Activated T-cell treated with anti-CD3 and anti-CD28 coated beads for 1 hour (primary cell): Measurements from ENCODE around the gene CUEDC1.

Source experiments
- DNase-seq: peaks from one replicate; pipeline ENCODE4 v3.0.0-alpha.2; 2020; ENCODE audit warnings: low read depth

The CUEDC1 gene

DNA sequence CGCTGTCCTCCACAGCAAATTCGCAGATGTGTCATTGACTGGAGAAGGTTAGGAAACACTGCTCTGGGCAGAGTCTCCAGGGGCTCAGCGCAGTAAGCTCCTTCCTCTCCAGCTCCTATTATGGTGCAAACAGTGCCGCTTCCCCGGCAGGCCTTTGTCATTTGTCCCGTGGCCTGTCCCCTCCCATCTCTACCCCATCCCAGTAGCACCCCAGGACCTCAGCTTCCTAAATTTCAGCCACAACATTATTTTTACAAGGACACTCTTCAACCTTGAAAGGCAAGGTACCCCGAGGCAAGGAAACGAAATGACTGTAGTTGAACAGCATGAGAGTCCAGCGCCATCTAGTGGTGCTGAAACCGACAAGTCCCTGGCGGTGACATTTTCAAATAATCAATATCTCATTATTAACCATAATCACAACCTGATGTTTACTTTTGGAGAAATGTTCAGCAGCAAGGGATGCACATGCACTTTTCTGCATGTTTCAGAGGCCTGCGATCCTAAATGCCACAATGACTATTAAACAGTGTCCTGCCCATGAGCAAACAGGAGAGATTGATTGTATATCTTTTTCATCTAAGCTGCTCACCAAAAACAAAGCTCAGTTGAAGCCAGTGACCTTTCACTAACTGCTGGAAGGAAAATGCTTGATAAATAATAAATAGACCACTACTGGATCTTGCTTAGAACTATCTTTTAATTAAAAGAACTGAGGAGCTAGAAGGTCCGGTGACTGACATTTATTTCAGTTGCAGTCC lies 121.9 kb downstream of the CUEDC1 start:
- peak; percentile 67 for DNase-seq

GRCh38 chr17:57832314-57833178 lies 122.7 kb downstream of the CUEDC1 start:
- no peak for DNase-seq

- DNase-seq = no peak
Measured at GRCh38 chr17:57830880-57831279, 124.3 kb downstream of the CUEDC1 start.

GRCh38 chr17:57823469-57824401 lies 131.5 kb downstream of the CUEDC1 start:
- DNase-seq = no peak

- no peak for DNase-seq
Measured at GRCh38 chr17:57819867-57820266, 135.3 kb downstream of the CUEDC1 start.

- no peak for DNase-seq
Measured at GRCh38 chr17:57819285-57819684, 135.9 kb downstream of the CUEDC1 start.

DNA sequence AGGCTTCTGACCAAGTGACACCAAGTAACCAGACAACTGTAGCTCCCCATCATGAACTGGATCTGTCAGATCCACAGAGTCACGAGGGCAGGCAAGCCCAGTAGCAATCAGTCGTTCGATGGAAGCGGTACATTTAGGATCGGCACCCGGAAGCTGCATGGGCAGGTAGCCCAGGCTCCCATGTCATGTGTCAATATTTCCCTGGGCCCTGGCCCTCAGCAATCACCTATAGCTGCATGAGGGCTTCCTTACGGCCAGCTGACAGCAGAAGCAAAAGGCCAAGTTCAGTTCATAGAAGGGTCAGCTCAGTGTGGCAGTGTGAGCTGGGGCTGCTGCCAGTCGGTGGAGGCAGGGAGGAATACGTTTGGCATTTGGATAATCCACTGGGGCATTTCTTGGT lies 137.1 kb downstream of the CUEDC1 start:
- DNase-seq = no peak

- no peak for DNase-seq
Measured at GRCh38 chr17:57817299-57817698, 137.9 kb downstream of the CUEDC1 start.

GRCh38 chr17:57814421-57814820 lies 140.8 kb downstream of the CUEDC1 start:
- DNase-seq = no peak

DNA sequence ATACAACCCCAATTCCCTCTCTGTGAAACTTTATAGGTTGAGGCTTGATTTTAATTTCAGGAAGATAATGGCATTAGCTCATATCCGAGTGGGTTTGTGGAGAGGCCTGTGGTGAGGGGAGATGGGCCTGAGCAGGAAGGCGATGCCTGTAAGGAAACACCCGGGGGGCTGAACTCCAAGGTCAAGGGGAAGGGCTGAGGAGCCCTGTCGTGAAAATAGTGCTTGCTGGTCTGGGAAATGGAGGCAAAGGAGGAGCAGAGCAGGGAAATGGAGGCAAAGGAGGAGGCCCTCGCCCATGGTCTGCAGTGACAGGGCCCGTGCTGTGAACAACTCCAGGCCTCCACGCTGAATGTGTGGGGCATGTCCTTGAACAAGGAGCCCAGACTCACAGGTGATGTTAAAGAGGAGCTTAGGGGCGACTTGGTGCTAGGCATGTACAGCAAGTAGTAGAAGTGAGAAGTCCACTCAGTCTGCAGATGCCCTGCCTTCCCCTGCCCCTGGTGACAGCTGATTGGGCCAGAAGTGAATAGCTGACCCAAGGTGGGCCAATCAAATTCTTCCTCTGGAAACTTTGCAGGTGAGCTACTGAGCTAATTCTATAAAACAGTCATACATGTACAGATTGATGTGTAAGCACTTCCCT lies 143.5 kb downstream of the CUEDC1 start:
- no peak for DNase-seq
